KBM-7 (cell line): Measurements from ENCODE around the gene EEF1AKMT1.

Experiments used
- DNase-seq: peaks from one replicate; pipeline ENCODE4 v3.0.0-alpha.2; 2015
- in situ Hi-C: fragments of 300-500 bp; cut with MboI; formaldehyde crosslinking; loops from 2 replicates; pipeline ENCODE4 v1.14.3; 2020; ENCODE audit warnings: low sequenced_read_pairs, low pct_unique_long_range_greater_than_20kb, mixed read lengths

Gene EEF1AKMT1

GRCh38 chr13:20773194-20774080, at the start of gene EEF1AKMT1:
Gene EEF1AKMT1 (minus strand): TSS chr13:20773961. CDS start chr13:20757598, 16,363 bp downstream.
- in situ Hi-C loops: no loop called here
- DNase-seq: peak; percentile 93

GRCh38 chr13:20823071-20823470, 49.3 kb upstream of the EEF1AKMT1 start:
- no peak for DNase-seq
- in situ Hi-C loops: no loop called here

GRCh38 chr13:20822406-20822805, 48.6 kb upstream of the EEF1AKMT1 start:
- no peak for DNase-seq
- in situ Hi-C loops: no loop called here

GRCh38 chr13:20819715-20820114, 46.0 kb upstream of the EEF1AKMT1 start:
- in situ Hi-C loops: no loop called here
- DNase-seq: no peak

- in situ Hi-C loops: no loop called here
- no peak for DNase-seq
These were observed 41.7 kb upstream of the EEF1AKMT1 start for GRCh38 chr13:20815464-20815863.

- in situ Hi-C loops: no loop called here
- no peak for DNase-seq
These were observed 40.6 kb upstream of the EEF1AKMT1 start for GRCh38 chr13:20814224-20814910.

- DNase-seq: no peak
- in situ Hi-C loops: no loop called here
These were observed 39.1 kb upstream of the EEF1AKMT1 start for GRCh38 chr13:20812890-20813289.

- in situ Hi-C loops: no loop called here
- no peak for DNase-seq
These were observed 37.0 kb upstream of the EEF1AKMT1 start for GRCh38 chr13:20810808-20811207.

GRCh38 chr13:20808874-20809273, 35.1 kb upstream of the EEF1AKMT1 start:
- in situ Hi-C loops: no loop called here
- DNase-seq: no peak

GRCh38 chr13:20803180-20803965, 29.6 kb upstream of the EEF1AKMT1 start:
- no peak for DNase-seq
- in situ Hi-C loops: no loop called here

- peak; percentile 74 for DNase-seq
- in situ Hi-C loops: no loop called here
These were observed 27.9 kb upstream of the EEF1AKMT1 start for GRCh38 chr13:20801707-20802106.

- no peak for DNase-seq
- in situ Hi-C loops: no loop called here
These were observed 26.1 kb upstream of the EEF1AKMT1 start for GRCh38 chr13:20799726-20800416.

GRCh38 chr13:20798027-20798426, 24.3 kb upstream of the EEF1AKMT1 start:
- in situ Hi-C loops: no loop called here
- DNase-seq: peak; percentile 85

- in situ Hi-C loops: no loop called here
- peak; percentile 49 for DNase-seq
These were observed 23.2 kb upstream of the EEF1AKMT1 start for GRCh38 chr13:20796791-20797508.

GRCh38 chr13:20789665-20790064, 15.9 kb upstream of the EEF1AKMT1 start:
- in situ Hi-C loops: no loop called here

GRCh38 chr13:20788312-20788711, 14.6 kb upstream of the EEF1AKMT1 start:
- no peak for DNase-seq
- in situ Hi-C loops: no loop called here

More at GRCh38 chr13:20789665-20790064, 15.9 kb upstream of the EEF1AKMT1 start:
- no peak for DNase-seq

- in situ Hi-C loops: no loop called here
These were observed 13.4 kb upstream of the EEF1AKMT1 start for GRCh38 chr13:20787180-20787579.

GRCh38 chr13:20782116-20782708, 8.5 kb upstream of the EEF1AKMT1 start:
- no peak for DNase-seq
- in situ Hi-C loops: no loop called here

More at GRCh38 chr13:20787180-20787579, 13.4 kb upstream of the EEF1AKMT1 start:
- no peak for DNase-seq
